ENCODE data around the gene SEL1L3.

DNA sequence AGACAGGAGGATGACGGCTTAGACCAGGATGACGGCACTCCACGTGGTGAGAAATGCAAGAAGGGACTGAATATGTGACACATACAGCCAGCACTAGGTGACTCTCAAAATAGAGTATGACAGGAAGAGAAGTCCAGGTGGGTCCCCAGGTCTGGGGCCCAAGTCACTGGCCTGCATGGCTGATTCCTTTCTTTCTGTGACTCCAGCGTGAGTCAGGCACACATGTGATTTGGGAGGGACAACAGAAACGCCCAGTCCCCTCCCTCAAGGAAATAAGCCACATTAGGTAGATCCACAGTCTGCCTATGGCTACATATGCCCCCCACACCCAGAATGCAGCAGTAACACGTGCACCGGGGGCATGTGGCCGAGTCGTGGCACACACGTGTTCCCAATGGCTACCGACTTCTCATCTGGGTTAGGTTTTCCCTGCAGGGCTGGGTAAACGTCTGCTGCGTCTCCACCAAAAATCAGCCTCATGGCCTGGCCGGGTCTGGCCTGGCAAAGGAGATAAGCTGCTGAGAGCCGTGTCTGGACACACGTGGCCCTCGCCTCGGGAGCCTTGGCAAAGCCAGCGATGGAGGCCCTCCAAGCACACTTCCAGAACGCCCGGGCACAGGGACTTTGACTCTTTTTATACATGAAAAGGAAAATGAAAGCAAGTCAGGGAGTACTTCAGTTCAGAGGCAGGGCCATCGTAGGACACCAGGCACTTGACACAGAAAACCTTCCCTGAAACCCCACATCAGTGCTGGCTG lies 19.3 kb downstream of the SEL1L3 start:
- TF ChIP-seq RAD21 (CRISPR knock-in tag; IDR thresholded peaks at IDR 0.05) (no peak), MAZ (IDR thresholded peaks at IDR 0.05; ENCODE audit: borderline replicate concordance, low read depth, low read length) (no peak), MAZ (CRISPR knock-in tag; IDR thresholded peaks at IDR 0.05; ENCODE audit: low read depth) (no peak), ZNF768 (CRISPR knock-in tag; IDR thresholded peaks at IDR 0.05) (no peak), MXI1 (IDR thresholded peaks at IDR 0.05; ENCODE audit: borderline replicate concordance, low read depth, low read length) (no peak)
- TF ChIP-seq, protein P1, sequence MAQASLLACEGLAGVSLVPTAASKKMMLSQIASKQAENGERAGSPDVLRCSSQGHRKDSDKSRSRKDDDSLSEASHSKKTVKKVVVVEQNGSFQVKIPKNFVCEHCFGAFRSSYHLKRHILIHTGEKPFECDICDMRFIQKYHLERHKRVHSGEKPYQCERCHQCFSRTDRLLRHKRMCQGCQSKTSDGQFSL (CRISPR knock-in tag; IDR thresholded peaks at IDR 0.05), result no peak

Data from HepG2 (cell line).